ENCODE measurements around the gene CPT2. TPM values are rescaled to one million over a fixed set of nuclear protein-coding genes. Genes with fewer than 3 reads are reported as not detected.
A peak's percentile ranks its signal among the peaks of the same experiment; 100 is the strongest.

Gene CPT2
- polyA plus RNA-seq, 1 of the 3 experiments (the other 2 are of a cell fraction) = 18.6 TPM

DNA sequence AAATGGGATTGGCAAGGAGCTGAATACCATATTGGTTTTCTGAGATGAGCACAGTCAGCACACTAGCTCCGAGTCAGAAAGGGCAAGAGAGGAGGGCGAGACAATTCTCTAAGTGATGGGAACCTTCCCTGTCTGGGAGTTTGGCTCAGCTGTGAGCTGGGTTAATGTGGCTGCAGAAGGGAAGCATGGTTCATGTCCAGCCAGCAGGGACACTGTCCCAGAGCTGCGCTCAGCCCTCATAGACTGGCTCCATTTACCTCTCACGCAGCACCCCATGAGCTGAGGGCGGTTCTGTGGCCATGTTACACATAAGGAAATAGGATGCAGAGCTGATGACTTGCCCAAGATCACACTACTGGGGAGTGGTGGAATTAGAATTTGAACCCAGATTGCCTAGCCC, 15.7 kb upstream of the CPT2 start:
- no peaks in the 10 kb centered on the region for H3K79me2 ChIP-seq (ENCODE audit: insufficient read depth)
- peaks cover 7 to 12% of the 10 kb centered on the region in 2 experiments; a peak in 2 of 4 replicates for H3K4me1 ChIP-seq (ENCODE audit: control insufficient read depth in 1 of 2, insufficient read depth in 2 of 2, low read depth in 1 of 2, low read length in 1 of 2)
- H3F3A ChIP-seq (replicated peaks; ENCODE audit: insufficient read depth) = no peaks in the 10 kb centered on the region
- no peak overlapping the region for H3K9ac ChIP-seq
- no peak overlapping the region for H2AFZ ChIP-seq (ENCODE audit: low read depth)
- 95% methylated on average over 2 of the region's 5 CpGs for WGBS (ENCODE audit: low lambda C conversion rate)
- H3K4me2 ChIP-seq = no peak overlapping the region
- no peak overlapping the region for H3K4me3 ChIP-seq (ENCODE audit: low read depth in 2 of 2, low read length in 1 of 2)
- no peak for TF ChIP-seq SIN3A (IDR thresholded peaks at IDR 0.05; ENCODE audit: borderline replicate concordance, low read depth, low read length)
- TF ChIP-seq RCOR1 (IDR thresholded peaks at IDR 0.05; ENCODE audit: low read length) = no peak
- no peak for TF ChIP-seq TAF1 (IDR thresholded peaks at IDR 0.05; ENCODE audit: borderline replicate concordance, low read depth, low read length)
- TF ChIP-seq POLR2AphosphoS5 (IDR thresholded peaks at IDR 0.05; ENCODE audit: low read depth, low read length) = no peak
- TF ChIP-seq, protein P1, sequence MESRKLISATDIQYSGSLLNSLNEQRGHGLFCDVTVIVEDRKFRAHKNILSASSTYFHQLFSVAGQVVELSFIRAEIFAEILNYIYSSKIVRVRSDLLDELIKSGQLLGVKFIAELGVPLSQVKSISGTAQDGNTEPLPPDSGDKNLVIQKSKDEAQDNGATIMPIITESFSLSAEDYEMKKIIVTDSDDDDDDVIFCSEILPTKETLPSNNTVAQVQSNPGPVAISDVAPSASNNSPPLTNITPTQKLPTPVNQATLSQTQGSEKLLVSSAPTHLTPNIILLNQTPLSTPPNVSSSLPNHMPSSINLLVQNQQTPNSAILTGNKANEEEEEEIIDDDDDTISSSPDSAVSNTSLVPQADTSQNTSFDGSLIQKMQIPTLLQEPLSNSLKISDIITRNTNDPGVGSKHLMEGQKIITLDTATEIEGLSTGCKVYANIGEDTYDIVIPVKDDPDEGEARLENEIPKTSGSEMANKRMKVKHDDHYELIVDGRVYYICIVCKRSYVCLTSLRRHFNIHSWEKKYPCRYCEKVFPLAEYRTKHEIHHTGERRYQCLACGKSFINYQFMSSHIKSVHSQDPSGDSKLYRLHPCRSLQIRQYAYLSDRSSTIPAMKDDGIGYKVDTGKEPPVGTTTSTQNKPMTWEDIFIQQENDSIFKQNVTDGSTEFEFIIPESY (IDR thresholded peaks at IDR 0.05; ENCODE audit: borderline replicate concordance, low read depth) = no peak
- TF ChIP-seq RXRA (IDR thresholded peaks at IDR 0.05; ENCODE audit: borderline replicate concordance, low read depth) = no peak
- no peaks in the 10 kb centered on the region for H3K27me3 ChIP-seq (ENCODE audit: insufficient read depth)
- H3K9me2 ChIP-seq = no peaks in the 10 kb centered on the region
- no peak for DNase-seq
- ChIA-PET POLR2A (interaction anchor here (1.2 kb wide), 1 partner anchor 478 kb away, joined by 3 read pairs; no protein-coding TSS in a partner anchor), CTCF (interaction anchor here (0.9 to 9.7 kb wide), 13 partner anchors 9 to 275 kb away, joined by 3 to 65 read pairs (median 4); partner anchors contain the start of gene CPT2)
- no peak overlapping the region for H3K27ac ChIP-seq (ENCODE audit: low read depth in 2 of 2, low read length in 1 of 2)
- no peaks in the 10 kb centered on the region for H3K36me3 ChIP-seq (replicated peaks in 1 of 2; ENCODE audit: control insufficient read depth in 1 of 2, insufficient read depth in 2 of 2, low read length in 1 of 2)
- no peaks in the 10 kb centered on the region for H3K9me3 ChIP-seq
- H4K20me1 ChIP-seq (ENCODE audit: insufficient read depth) = no peaks in the 10 kb centered on the region

DNA sequence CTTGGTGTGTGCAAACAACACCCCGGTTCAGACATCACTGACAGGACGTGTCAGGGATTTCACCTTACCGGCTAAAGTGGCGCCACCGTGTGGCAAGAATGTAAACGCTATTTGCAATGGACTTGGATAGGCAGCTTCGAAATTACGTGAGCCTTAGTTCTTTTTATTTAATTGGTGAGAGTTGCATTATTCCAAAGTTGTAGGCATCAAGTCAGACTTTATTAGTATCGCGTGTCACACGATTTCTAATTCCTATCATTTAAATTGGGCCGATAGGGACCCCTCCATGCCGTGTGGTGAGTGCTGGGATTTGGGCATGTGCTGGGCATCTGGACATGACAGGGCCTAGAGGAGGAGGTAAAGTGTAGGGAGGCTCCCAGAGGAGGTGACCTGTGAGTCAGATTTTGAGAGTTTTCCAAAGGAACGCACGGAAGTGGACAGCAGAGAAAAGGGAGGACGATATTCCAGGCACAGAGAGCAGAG, 14.5 kb upstream of the CPT2 start:
- H3K9me3 ChIP-seq = no peaks in the 10 kb centered on the region
- no peak overlapping the region for H2AFZ ChIP-seq (ENCODE audit: low read depth)
- ChIA-PET POLR2A (interaction anchor here (1.4 kb wide), 1 partner anchor 37 kb away, joined by 3 read pairs; no protein-coding TSS in a partner anchor), CTCF (interaction anchor here (0.6 to 9.7 kb wide), 41 partner anchors 8 to 481 kb away, joined by 3 to 65 read pairs (median 4); partner anchors contain the start of genes CPT2 and SCP2)
- no peak overlapping the region for H3K4me2 ChIP-seq
- TF ChIP-seq SMC3 (IDR thresholded peaks at IDR 0.05; ENCODE audit: low read depth, low read length) (peak; percentile 68), SIN3A (IDR thresholded peaks at IDR 0.05; ENCODE audit: borderline replicate concordance, low read depth, low read length) (no peak), MEF2A (IDR thresholded peaks at IDR 0.05; ENCODE audit: borderline replicate concordance, low read depth) (no peak), RAD21 (IDR thresholded peaks at IDR 0.05; ENCODE audit: low read length) (peak; percentile 71), TCF12 (IDR thresholded peaks at IDR 0.05) (no peak), TEAD4 (IDR thresholded peaks at IDR 0.05; ENCODE audit: borderline replicate concordance, insufficient read depth) (peak; percentile 61; the same call in 1 of the 2 replicates), FOXJ3 (CRISPR knock-in tag; IDR thresholded peaks at IDR 0.05) (no peak), FOXM1 (IDR thresholded peaks at IDR 0.05; ENCODE audit: low read depth) (no peak), FOSL2 (IDR thresholded peaks at IDR 0.05; ENCODE audit: borderline replicate concordance, low read depth) (no peak), JUND (IDR thresholded peaks at IDR 0.05) (no peak)
- TF ChIP-seq, protein P2, sequence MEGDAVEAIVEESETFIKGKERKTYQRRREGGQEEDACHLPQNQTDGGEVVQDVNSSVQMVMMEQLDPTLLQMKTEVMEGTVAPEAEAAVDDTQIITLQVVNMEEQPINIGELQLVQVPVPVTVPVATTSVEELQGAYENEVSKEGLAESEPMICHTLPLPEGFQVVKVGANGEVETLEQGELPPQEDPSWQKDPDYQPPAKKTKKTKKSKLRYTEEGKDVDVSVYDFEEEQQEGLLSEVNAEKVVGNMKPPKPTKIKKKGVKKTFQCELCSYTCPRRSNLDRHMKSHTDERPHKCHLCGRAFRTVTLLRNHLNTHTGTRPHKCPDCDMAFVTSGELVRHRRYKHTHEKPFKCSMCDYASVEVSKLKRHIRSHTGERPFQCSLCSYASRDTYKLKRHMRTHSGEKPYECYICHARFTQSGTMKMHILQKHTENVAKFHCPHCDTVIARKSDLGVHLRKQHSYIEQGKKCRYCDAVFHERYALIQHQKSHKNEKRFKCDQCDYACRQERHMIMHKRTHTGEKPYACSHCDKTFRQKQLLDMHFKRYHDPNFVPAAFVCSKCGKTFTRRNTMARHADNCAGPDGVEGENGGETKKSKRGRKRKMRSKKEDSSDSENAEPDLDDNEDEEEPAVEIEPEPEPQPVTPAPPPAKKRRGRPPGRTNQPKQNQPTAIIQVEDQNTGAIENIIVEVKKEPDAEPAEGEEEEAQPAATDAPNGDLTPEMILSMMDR (IDR thresholded peaks at IDR 0.05) = peak; percentile 86
- no peaks in the 10 kb centered on the region for H3K79me2 ChIP-seq (ENCODE audit: insufficient read depth)
- H3K4me3 ChIP-seq (ENCODE audit: low read depth in 2 of 2, low read length in 1 of 2) = no peak overlapping the region; a peak in 1 of 4 replicates
- no peaks in the 10 kb centered on the region for H3F3A ChIP-seq (replicated peaks; ENCODE audit: insufficient read depth)
- no peaks in the 10 kb centered on the region for H3K9me2 ChIP-seq
- no peak overlapping the region for H3K27ac ChIP-seq (ENCODE audit: low read depth in 2 of 2, low read length in 1 of 2)
- peak; percentile 70 for DNase-seq
- H4K20me1 ChIP-seq (ENCODE audit: insufficient read depth) = no peaks in the 10 kb centered on the region
- peaks cover 2 to 7% of the 10 kb centered on the region in 2 experiments; a peak in 2 of 4 replicates for H3K4me1 ChIP-seq (ENCODE audit: control insufficient read depth in 1 of 2, insufficient read depth in 2 of 2, low read depth in 1 of 2, low read length in 1 of 2)
- H3K9ac ChIP-seq = no peak overlapping the region
- WGBS (ENCODE audit: low lambda C conversion rate) = 29% methylated on average over 16 of the region's 16 CpGs
- no peaks in the 10 kb centered on the region for H3K36me3 ChIP-seq (replicated peaks in 1 of 2; ENCODE audit: control insufficient read depth in 1 of 2, insufficient read depth in 2 of 2, low read length in 1 of 2)
- no peaks in the 10 kb centered on the region for H3K27me3 ChIP-seq (ENCODE audit: insufficient read depth)

Data from SK-N-SH (cell line).